Stimulated activated CD8-positive, alpha-beta memory T cell treated with anti-CD3 and anti-CD28 coated beads, Interleukin-12 subunit alpha, Interleukin-12 subunit beta, amount 100 ng/mL, for 24 hours (primary cell): Measurements from ENCODE around the gene OR7A5.
"Not testable (repeated sequence)": the region's sequence is repeated elsewhere in the genome, so short reads cannot be mapped to it uniquely, and the experiment has no call there.

Experiments
- DNase-seq: peaks from one replicate; pipeline ENCODE4 v3.0.0-alpha.2; 2020; ENCODE audit errors: extremely low read depth

OR7A5 gene

DNA sequence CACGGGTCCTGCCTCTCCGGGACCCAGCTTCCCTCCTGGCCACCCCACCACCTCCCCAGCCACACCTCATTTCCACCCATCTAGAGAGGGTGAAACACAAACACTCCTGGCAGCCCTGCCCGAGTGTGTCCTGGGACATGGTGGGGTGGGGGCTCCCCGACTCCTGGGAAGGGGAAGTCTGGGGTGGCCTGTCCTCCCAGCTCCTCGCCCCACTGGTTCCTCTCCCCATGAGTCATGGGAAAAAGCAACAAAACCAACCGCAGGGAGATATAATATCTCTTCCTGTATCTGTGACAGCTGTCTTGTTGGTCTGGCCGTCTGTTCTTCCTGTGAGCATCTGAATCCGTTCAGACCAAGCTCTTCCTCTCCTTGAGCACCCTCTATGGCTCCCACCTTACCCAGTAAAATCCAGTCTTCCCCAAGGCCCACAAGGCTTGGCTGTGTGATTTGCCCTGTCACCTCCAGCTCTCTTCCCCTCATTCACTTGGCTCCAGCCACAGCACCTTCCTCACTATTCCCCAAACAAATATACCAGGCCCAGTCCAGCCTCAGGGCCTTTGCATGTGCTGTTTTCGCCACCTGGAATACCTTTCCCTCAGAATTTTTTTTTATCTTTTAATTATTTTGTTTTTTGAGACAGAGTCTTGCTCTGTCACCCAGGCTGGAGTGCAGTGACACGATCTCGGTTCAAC lies 49.7 kb downstream of the OR7A5 start:
- DNase-seq: not testable (repeated sequence)

DNA sequence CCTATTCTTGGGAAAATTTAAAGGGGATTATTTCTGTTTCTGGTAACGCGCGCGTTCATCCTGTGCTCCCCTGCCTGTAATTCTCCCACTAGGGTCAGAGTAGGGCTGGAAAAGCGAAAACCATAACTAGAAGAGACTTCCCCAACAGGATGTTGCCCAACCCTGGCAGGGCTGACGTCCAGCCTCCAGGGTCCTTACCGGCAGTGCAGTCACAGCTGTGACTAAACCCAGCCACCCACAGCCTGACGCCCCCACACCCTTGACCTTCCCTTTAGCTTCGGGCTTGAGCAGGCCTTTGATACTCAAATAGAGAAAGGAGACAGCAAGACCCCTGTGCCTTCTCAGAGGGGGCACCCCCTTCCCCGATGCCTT lies 50.3 kb downstream of the OR7A5 start:
- not testable (repeated sequence) for DNase-seq

DNA sequence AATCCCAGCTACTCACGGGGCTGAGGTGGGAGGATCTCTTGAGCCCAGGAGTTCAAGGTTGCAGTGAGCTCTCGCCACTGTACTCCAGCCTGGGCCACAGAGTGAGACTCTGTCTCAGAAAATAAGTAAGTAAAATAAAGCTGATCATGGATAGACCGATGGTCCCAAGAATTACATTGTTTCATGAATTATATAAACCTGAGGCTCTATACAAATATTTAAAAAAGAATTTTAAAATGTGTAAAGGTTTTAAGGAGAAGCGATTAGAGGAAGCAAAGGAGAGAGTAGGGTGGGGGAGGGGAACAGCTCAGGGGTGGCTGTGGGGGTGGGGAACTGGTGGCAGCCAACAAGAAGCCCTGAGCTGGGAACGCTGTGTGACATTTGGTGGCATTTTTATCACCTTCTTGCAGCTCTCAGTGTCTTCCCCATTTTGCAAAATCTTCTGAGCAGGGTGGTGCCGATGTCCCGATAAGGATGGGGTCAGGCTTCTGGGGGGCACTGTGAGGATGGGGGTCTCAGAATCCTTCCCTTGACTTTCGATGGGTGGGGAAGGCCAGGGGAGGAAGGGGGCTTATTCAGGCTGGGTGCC lies 51.5 kb downstream of the OR7A5 start:
- not testable (repeated sequence) for DNase-seq

DNA sequence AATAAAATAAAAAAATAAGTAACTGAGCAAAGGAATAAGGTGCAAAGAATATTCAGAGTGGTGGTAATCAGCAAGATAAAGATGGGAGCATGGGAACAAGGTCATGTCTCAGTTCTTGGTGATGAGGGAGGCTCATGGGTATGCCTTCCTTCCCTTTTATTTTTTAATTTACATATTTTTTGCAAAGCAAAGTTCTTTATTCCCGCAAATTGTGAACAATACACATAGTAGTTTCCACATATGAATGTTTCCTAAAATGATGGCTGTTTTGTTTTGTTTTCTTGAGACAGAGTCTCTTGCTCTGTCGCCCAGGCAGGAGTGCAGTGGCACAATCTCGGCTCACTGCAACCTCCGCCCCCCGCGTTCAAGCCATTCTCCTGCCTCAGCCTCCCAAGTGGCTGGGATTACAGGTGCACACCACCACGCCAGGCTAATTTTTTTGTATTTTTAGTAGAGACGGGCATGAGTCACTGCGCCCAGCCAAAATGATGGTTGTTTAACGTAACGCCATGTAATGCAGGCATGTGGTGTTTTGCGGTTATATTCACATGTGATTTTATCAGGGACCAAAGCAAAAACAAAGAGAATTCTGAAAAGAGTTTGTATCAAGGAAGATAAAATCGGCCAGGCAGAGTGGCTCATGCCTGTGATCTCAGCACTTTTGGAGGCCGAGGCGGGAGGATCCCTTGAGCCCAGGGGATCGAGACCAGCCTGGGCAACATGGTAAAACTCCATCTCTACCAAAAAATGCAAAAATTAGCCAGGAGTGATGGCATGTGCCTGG lies 52.2 kb downstream of the OR7A5 start:
- DNase-seq: no peak

DNA sequence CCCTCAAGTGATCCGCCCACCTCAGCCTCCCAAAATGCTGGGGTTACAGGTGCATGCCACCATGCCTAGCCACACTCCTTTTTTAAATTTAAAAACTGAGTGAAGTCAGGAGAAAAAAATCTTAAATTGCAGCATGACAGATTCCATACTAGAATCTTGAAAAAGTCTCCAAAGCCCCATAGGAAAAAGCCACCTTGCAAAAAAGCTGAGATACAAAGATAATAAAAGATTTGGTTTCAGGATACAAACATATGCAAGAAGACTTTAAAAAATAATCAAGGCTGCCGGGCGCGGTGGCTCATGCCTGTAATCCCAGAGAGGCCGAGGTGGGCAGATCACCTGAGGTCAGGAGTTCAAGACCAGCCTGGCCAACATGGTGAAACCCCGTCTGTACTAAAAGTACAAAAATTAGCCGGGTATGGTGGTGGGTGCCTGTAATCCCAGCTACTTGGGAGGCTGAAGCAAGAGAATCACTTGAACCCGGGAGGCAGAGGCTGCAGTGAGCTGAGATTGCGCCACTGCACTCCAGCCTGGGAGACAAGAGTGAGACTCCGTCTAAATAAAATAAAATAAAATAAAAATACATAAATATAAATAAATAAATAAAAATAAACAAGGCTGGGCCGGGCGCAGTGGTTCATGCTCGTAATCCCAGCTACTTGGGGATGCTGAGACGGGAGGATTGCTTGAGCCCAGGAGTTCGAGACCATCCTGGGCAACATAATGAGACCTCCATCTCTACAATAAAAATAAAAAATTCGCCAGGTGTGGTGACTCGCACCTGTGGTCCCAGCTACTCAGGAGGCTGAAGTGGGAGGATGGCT lies 53.1 kb downstream of the OR7A5 start:
- DNase-seq: not testable (repeated sequence)

DNA sequence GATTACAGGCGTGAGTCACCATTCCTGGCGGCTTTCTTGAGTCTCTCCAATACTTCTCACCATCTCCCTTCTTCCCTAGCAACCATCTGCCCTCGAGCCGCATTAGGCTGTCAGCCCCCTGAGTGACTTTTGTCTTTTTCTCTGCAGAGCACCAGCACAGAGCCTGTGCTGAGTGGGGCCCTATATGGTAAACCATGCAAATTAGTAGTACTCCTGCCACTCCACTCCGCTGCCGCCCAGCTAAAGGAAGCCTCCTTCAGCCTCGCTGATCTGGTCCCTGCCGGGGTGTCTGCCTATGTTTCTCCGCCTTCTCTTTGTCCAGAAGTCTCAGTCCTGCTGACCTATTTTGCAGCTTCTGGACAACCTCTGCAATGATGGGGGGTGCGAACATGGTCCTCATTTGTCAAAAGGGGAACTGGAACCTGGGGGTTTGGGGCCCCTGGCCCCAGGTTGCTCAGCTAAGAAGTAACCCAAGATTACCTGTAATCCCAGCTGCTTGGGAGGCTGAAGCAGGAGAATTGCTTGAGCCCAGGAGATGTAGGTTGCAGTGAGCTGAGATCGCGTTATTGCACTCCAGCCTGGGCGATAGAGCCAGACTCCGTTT lies 54.3 kb downstream of the OR7A5 start:
- not testable (repeated sequence) for DNase-seq

DNA sequence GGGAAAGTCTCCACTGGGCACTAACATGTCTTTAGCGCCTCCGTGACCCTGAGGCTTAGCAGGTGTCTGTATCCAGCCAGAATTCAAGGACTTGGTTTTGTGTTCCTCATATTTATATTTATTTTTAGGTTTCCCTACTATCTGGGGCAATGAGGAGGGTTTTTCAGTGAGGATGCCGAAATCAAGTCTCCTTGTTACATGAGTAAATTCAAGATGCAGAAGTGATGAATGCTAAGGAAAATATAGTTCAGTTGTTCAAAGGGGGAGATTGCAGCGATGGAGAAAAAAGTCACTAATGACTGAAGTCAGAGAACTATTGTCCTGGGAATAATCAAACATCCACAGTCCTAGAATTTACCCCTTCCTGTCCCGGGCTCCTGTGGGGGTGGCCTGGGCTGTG lies 55.8 kb downstream of the OR7A5 start:
- no peak for DNase-seq

DNA sequence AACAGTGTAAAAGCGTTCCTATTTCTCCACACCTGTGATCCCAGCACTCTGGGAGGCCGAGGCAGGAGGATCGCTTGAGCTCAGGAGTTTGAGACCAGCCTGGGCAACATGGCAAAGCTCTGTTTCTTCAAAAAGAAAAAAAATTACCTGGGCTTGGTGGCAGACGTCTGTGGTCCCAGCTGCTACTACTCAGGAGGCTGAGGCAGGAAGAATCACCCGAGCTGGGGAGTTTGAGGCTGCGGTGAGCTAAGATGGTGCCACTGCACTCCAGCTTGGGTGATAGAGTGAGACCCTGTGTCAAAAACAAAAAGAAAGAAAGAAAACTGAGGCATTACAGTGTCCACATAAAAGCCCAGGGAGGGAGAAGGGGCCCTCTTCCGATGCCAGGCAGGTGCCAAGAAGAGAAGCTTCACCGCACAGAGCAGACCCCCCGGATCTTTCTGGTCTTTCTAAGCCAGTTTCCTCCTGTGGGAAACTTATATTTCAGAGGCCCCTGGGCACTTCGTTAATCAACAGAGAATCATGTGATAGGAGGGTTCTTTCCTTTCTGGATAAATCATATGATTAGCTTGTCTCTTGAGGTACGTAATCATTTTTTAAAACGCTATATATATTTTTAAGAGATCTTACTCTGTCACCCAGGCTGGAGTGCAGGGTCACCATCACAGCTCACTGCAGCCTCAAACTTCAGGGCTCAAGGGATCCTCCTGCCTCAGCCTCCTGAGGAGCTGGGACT lies 56.7 kb downstream of the OR7A5 start, which contains the start of gene ADGRE2:
TSS of gene ADGRE2 (minus strand) at position 451 of the 736 bp plus-strand sequence. CDS start 1,804 bp downstream, outside the sequence.
- not testable (repeated sequence) for DNase-seq

DNA sequence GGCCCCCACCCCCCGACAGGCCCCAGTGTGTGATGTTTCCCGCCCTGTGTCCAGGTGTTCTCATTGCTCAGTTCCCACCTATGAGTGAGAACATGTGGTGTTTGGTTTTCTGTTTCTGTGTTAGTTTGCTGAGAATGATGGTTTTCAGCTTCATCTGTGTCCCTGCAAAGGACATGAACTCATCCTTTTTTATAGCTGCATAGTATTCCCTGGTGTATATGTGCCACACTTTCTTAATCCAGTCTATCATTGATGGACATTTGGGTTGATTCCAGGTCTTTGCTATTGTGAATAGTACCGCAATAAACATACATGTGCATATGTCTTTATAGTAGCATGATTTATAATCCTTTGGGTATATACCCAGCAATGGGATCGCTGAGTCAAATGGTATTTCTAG lies 57.3 kb downstream of the OR7A5 start:
- DNase-seq: not testable (repeated sequence)
